ENCODE data around the gene HLTF. TPM values are rescaled to one million over a fixed set of nuclear protein-coding genes. Genes with fewer than 3 reads are reported as not detected.

The HLTF gene
- total and polyA plus RNA-seq, 2 of the 13 experiments (the other 11 are each of a cell fraction or from before 2014, with no cell fraction given) = 12.0 to 22.9 TPM

GRCh38 chr3:149114458-149114857, 28.1 kb upstream of the HLTF start:
- no peaks in the 10 kb centered on the region for H3K36me3 ChIP-seq (replicated peaks in 1 of 2; ENCODE audit: control insufficient read depth in 1 of 2, insufficient read depth in 2 of 2, low read length in 2 of 2)
- H3K4me2 ChIP-seq (ENCODE audit: low read depth, low read length) = no peak overlapping the region
- H3K4me1 ChIP-seq (ENCODE audit: insufficient read depth, low read length) = peaks cover 12% of the 10 kb centered on the region; the same call in 1 of the 2 replicates
- in situ Hi-C loops (cut with HindIII; ENCODE audit: extremely low pct_ligation_motif_present, low pct_unique_long_range_greater_than_20kb) = loop anchor here (10.0 kb wide), 1 partner anchor 160 kb away; no protein-coding TSS in a partner anchor
- WGBS (ENCODE audit: low lambda C conversion rate) = 50% methylated on average over 1 of the region's 1 CpG
- H3K4me3 ChIP-seq (replicated peaks in 1 of 3; ENCODE audit: insufficient read depth in 1 of 3, low read depth in 2 of 3, low read length in 3 of 3) = no peak overlapping the region
- FAIRE-seq (no peak), ATAC-seq (no peak), DNase-seq (ENCODE audit: low spot score) (no peak)
- H3K27me3 ChIP-seq (ENCODE audit: control insufficient read depth in 1 of 2, insufficient read depth in 2 of 2, low read length in 2 of 2) = peaks cover 2 to 10% of the 10 kb centered on the region in 2 experiments; a peak in 2 of 5 replicates
- ChIA-PET POLR2A (no interaction called here), CTCF (ENCODE audit: low intra/inter-chr PET ratio, low total read pairs) (no interaction called here)
- H2AFZ ChIP-seq (ENCODE audit: low read length) = no peak overlapping the region
- intact Hi-C loops (cut with micrococcal nuclease; ENCODE audit: unreplicated experiment) = no loop called here
- H3K9ac ChIP-seq (ENCODE audit: insufficient read depth, low read depth, low read length) = no peak overlapping the region
- no TSS peak for BruUV-seq (replicated peaks)
- no peaks in the 10 kb centered on the region for H3K79me2 ChIP-seq (ENCODE audit: insufficient read depth, low read length)
- H3K9me3 ChIP-seq (ENCODE audit: low read length) = no peaks in the 10 kb centered on the region
- H4K20me1 ChIP-seq (ENCODE audit: insufficient read depth, low read length) = no peaks in the 10 kb centered on the region
- H3K27ac ChIP-seq (ENCODE audit: extremely low read length, insufficient read depth, low read length) = no peak overlapping the region
- TF ChIP-seq ZNF512 (CRISPR knock-in tag; IDR thresholded peaks at IDR 0.05) = no peak
- TF ChIP-seq, protein P1, sequence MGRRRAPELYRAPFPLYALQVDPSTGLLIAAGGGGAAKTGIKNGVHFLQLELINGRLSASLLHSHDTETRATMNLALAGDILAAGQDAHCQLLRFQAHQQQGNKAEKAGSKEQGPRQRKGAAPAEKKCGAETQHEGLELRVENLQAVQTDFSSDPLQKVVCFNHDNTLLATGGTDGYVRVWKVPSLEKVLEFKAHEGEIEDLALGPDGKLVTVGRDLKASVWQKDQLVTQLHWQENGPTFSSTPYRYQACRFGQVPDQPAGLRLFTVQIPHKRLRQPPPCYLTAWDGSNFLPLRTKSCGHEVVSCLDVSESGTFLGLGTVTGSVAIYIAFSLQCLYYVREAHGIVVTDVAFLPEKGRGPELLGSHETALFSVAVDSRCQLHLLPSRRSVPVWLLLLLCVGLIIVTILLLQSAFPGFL (CRISPR knock-in tag; IDR thresholded peaks at IDR 0.05) = no peak
- TF ChIP-seq TBL1XR1 (IDR thresholded peaks at IDR 0.05; ENCODE audit: borderline replicate concordance, low read length, partially characterized antibody) = no peak
- no peak for TF ChIP-seq ZFP36L2 (CRISPR knock-in tag; IDR thresholded peaks at IDR 0.05)
- no peak for TF ChIP-seq RFX1 (IDR thresholded peaks at IDR 0.05)
- TF ChIP-seq ZNF547 (CRISPR knock-in tag; IDR thresholded peaks at IDR 0.05) = no peak
- no peak for TF ChIP-seq KIAA2018 (CRISPR knock-in tag; IDR thresholded peaks at IDR 0.05; ENCODE audit: borderline replicate concordance)
- TF ChIP-seq ZNF564 (CRISPR knock-in tag; IDR thresholded peaks at IDR 0.05) = no peak
- TF ChIP-seq NFE2L1 (CRISPR knock-in tag; IDR thresholded peaks at IDR 0.05; ENCODE audit: borderline replicate concordance) = no peak
